Measurements from ENCODE around the gene IRF4.

Gene IRF4

GRCh38 chr6:408599-409102, 17.1 kb downstream of the IRF4 start:
- no peaks in the 10 kb centered on the region for H3K27me3 ChIP-seq (ENCODE audit: control insufficient read depth in 1 of 2, insufficient read depth in 2 of 2, low read length in 2 of 2)
- no peak overlapping the region for H3K27ac ChIP-seq (ENCODE audit: low read depth, low read length)
- peaks cover 4% of the 10 kb centered on the region for H3K4me1 ChIP-seq (ENCODE audit: insufficient read depth, low read length)
- no peaks in the 10 kb centered on the region for H3K36me3 ChIP-seq (ENCODE audit: insufficient read depth, low read length)
- no peak overlapping the region for H3K9ac ChIP-seq (ENCODE audit: low read length)
- no peaks in the 10 kb centered on the region for H3K9me3 ChIP-seq (ENCODE audit: low read length)
- no peak overlapping the region for H3K4me3 ChIP-seq (ENCODE audit: low read depth in 1 of 2, low read length in 2 of 2)

GRCh38 chr6:409370-409972, 17.9 kb downstream of the IRF4 start:
- Histone ChIP-seq H3K4me3 (ENCODE audit: low read depth in 1 of 2, low read length in 2 of 2) (no peak overlapping the region), H3K27me3 (ENCODE audit: control insufficient read depth in 1 of 2, insufficient read depth in 2 of 2, low read length in 2 of 2) (no peaks in the 10 kb centered on the region), H3K9me3 (ENCODE audit: low read length) (peaks cover under 1% of the 10 kb centered on the region), H3K4me1 (ENCODE audit: insufficient read depth, low read length) (peaks cover 4% of the 10 kb centered on the region), H3K27ac (ENCODE audit: low read depth, low read length) (no peak overlapping the region), H3K36me3 (ENCODE audit: insufficient read depth, low read length) (no peaks in the 10 kb centered on the region), H3K9ac (ENCODE audit: low read length) (no peak overlapping the region)

GRCh38 chr6:410555-411395, 19.2 kb downstream of the IRF4 start:
- H3K36me3 ChIP-seq (ENCODE audit: insufficient read depth, low read length), result no peaks in the 10 kb centered on the region
- no peaks in the 10 kb centered on the region for H3K27me3 ChIP-seq (ENCODE audit: control insufficient read depth in 1 of 2, insufficient read depth in 2 of 2, low read length in 2 of 2)
- no peak overlapping the region for H3K4me3 ChIP-seq (ENCODE audit: low read depth in 1 of 2, low read length in 2 of 2)
- H3K4me1 ChIP-seq (ENCODE audit: insufficient read depth, low read length), result peaks cover 4% of the 10 kb centered on the region
- H3K9me3 ChIP-seq (ENCODE audit: low read length), result peaks cover 9% of the 10 kb centered on the region
- H3K9ac ChIP-seq (ENCODE audit: low read length), result no peak overlapping the region
- H3K27ac ChIP-seq (ENCODE audit: low read depth, low read length), result no peak overlapping the region

- H3K27me3 ChIP-seq (ENCODE audit: control insufficient read depth in 1 of 2, insufficient read depth in 2 of 2, low read length in 2 of 2), result no peaks in the 10 kb centered on the region
- no peaks in the 10 kb centered on the region for H3K36me3 ChIP-seq (ENCODE audit: insufficient read depth, low read length)
- no peak overlapping the region for H3K4me3 ChIP-seq (ENCODE audit: low read depth in 1 of 2, low read length in 2 of 2)
- peaks cover 4% of the 10 kb centered on the region for H3K4me1 ChIP-seq (ENCODE audit: insufficient read depth, low read length)
- H3K9me3 ChIP-seq (ENCODE audit: low read length), result peaks cover 9% of the 10 kb centered on the region
- no peak overlapping the region for H3K27ac ChIP-seq (ENCODE audit: low read depth, low read length)
- no peak overlapping the region for H3K9ac ChIP-seq (ENCODE audit: low read length)
These were observed 20.0 kb downstream of the IRF4 start for GRCh38 chr6:411402-412145.

- H3K9ac ChIP-seq (ENCODE audit: low read length), result no peak overlapping the region
- H3K4me3 ChIP-seq (ENCODE audit: low read depth in 1 of 2, low read length in 2 of 2), result no peak overlapping the region
These were observed 20.8 kb downstream of the IRF4 start for GRCh38 chr6:412146-412886.

GRCh38 chr6:414447-414846, 22.9 kb downstream of the IRF4 start:
- Histone ChIP-seq H3K4me1 (ENCODE audit: insufficient read depth, low read length) (no peaks in the 10 kb centered on the region), H3K36me3 (ENCODE audit: insufficient read depth, low read length) (no peaks in the 10 kb centered on the region), H3K9ac (ENCODE audit: low read length) (no peak overlapping the region), H3K27me3 (ENCODE audit: control insufficient read depth in 1 of 2, insufficient read depth in 2 of 2, low read length in 2 of 2) (no peaks in the 10 kb centered on the region), H3K4me3 (ENCODE audit: low read depth in 1 of 2, low read length in 2 of 2) (no peak overlapping the region), H3K9me3 (ENCODE audit: low read length) (peaks cover 9% of the 10 kb centered on the region), H3K27ac (ENCODE audit: low read depth, low read length) (no peak overlapping the region)

More at GRCh38 chr6:412146-412886, 20.8 kb downstream of the IRF4 start:
- peaks cover 9% of the 10 kb centered on the region for H3K9me3 ChIP-seq (ENCODE audit: low read length)
- H3K27ac ChIP-seq (ENCODE audit: low read depth, low read length), result no peak overlapping the region
- H3K36me3 ChIP-seq (ENCODE audit: insufficient read depth, low read length), result no peaks in the 10 kb centered on the region
- peaks cover 4% of the 10 kb centered on the region for H3K4me1 ChIP-seq (ENCODE audit: insufficient read depth, low read length)
- no peaks in the 10 kb centered on the region for H3K27me3 ChIP-seq (ENCODE audit: control insufficient read depth in 1 of 2, insufficient read depth in 2 of 2, low read length in 2 of 2)

GRCh38 chr6:415087-415486, 23.5 kb downstream of the IRF4 start:
- H3K4me3 ChIP-seq (ENCODE audit: low read depth in 1 of 2, low read length in 2 of 2), result no peak overlapping the region

GRCh38 chr6:421211-421610, 29.7 kb downstream of the IRF4 start:
- Histone ChIP-seq H3K4me3 (ENCODE audit: low read depth in 1 of 2, low read length in 2 of 2) (no peak overlapping the region), H3K27me3 (ENCODE audit: control insufficient read depth in 1 of 2, insufficient read depth in 2 of 2, low read length in 2 of 2) (no peaks in the 10 kb centered on the region), H3K9me3 (ENCODE audit: low read length) (peaks cover 9% of the 10 kb centered on the region), H3K36me3 (ENCODE audit: insufficient read depth, low read length) (no peaks in the 10 kb centered on the region), H3K4me1 (ENCODE audit: insufficient read depth, low read length) (no peaks in the 10 kb centered on the region), H3K9ac (ENCODE audit: low read length) (no peak overlapping the region), H3K27ac (ENCODE audit: low read depth, low read length) (no peak overlapping the region)

More at GRCh38 chr6:415087-415486, 23.5 kb downstream of the IRF4 start:
- Histone ChIP-seq H3K9me3 (ENCODE audit: low read length) (peaks cover 9% of the 10 kb centered on the region), H3K4me1 (ENCODE audit: insufficient read depth, low read length) (no peaks in the 10 kb centered on the region), H3K9ac (ENCODE audit: low read length) (no peak overlapping the region), H3K27ac (ENCODE audit: low read depth, low read length) (no peak overlapping the region), H3K36me3 (ENCODE audit: insufficient read depth, low read length) (no peaks in the 10 kb centered on the region), H3K27me3 (ENCODE audit: control insufficient read depth in 1 of 2, insufficient read depth in 2 of 2, low read length in 2 of 2) (no peaks in the 10 kb centered on the region)

- H3K9me3 ChIP-seq (ENCODE audit: low read length), result peaks cover 9% of the 10 kb centered on the region
- H3K4me1 ChIP-seq (ENCODE audit: insufficient read depth, low read length), result no peaks in the 10 kb centered on the region
- H3K36me3 ChIP-seq (ENCODE audit: insufficient read depth, low read length), result no peaks in the 10 kb centered on the region
- H3K9ac ChIP-seq (ENCODE audit: low read length), result no peak overlapping the region
- no peaks in the 10 kb centered on the region for H3K27me3 ChIP-seq (ENCODE audit: control insufficient read depth in 1 of 2, insufficient read depth in 2 of 2, low read length in 2 of 2)
- H3K27ac ChIP-seq (ENCODE audit: low read depth, low read length), result no peak overlapping the region
- no peak overlapping the region for H3K4me3 ChIP-seq (ENCODE audit: low read depth in 1 of 2, low read length in 2 of 2)
These were observed 31.0 kb downstream of the IRF4 start for GRCh38 chr6:422433-423054.

- Histone ChIP-seq H3K4me3 (ENCODE audit: low read depth in 1 of 2, low read length in 2 of 2) (no peak overlapping the region), H3K9ac (ENCODE audit: low read length) (no peak overlapping the region), H3K27ac (ENCODE audit: low read depth, low read length) (no peak overlapping the region)
These were observed 31.7 kb downstream of the IRF4 start for GRCh38 chr6:423055-423798.

More at GRCh38 chr6:423055-423798, 31.7 kb downstream of the IRF4 start:
- Histone ChIP-seq H3K27me3 (ENCODE audit: control insufficient read depth in 1 of 2, insufficient read depth in 2 of 2, low read length in 2 of 2) (no peaks in the 10 kb centered on the region), H3K36me3 (ENCODE audit: insufficient read depth, low read length) (no peaks in the 10 kb centered on the region), H3K4me1 (ENCODE audit: insufficient read depth, low read length) (no peaks in the 10 kb centered on the region), H3K9me3 (ENCODE audit: low read length) (peaks cover 9% of the 10 kb centered on the region)
